Muscle of leg (tissue), 11 donors: Measurements from ENCODE around the gene POP5. TPM values are rescaled to one million over a fixed set of nuclear protein-coding genes. Genes with fewer than 3 reads are reported as not detected.
"Not testable (repeated sequence)": the region's sequence is repeated elsewhere in the genome, so short reads cannot be mapped to it uniquely, and the experiment has no call there.

ENCODE experiments used
- DNase-seq: peaks from one replicate; pipeline ENCODE4 v3.0.0; 2013
- H3K27ac ChIP-seq: one replicate; pipeline ENCODE4 v1.5.1; 2013; ENCODE audit warnings: mild to moderate bottlenecking, low read length, control low read depth
- H3K27me3 ChIP-seq: one replicate; pipeline ENCODE4 v1.6.1; 2013; ENCODE audit warnings: low read length; ENCODE audit not compliant: control insufficient read depth, insufficient read depth
- H3K36me3 ChIP-seq: one replicate; pipeline ENCODE4 v1.6.1; 2013; ENCODE audit warnings: low read length; ENCODE audit not compliant: control insufficient read depth, insufficient read depth
- H3K4me1 ChIP-seq: one replicate; pipeline ENCODE4 v1.6.1; 2013; ENCODE audit warnings: low read length; ENCODE audit not compliant: control insufficient read depth, insufficient read depth
- H3K4me3 ChIP-seq: one replicate; pipeline ENCODE4 v1.5.1; 2013; ENCODE audit warnings: low read length, control low read depth
- H3K9me3 ChIP-seq: replicated peaks from 2 replicates; pipeline ENCODE4 v1.6.1; 2013; ENCODE audit warnings: low read depth, low read length; ENCODE audit not compliant: control insufficient read depth
- WGBS: methylation state at CpG from one replicate; pipeline ENCODE4 v1.1.5; 2013; ENCODE audit warnings: missing lambda C conversion rate; ENCODE audit not compliant: insufficient coverage; 5-methylcytosine and 5-hydroxymethylcytosine counted together
- polyA plus RNA-seq, 8 donors: library from polyadenylated mRNA; unstranded; fragments of 120-200 nt; gene quantifications; one replicate each; pipeline versions ENCODE4 v1.2.1 to v1.2.3, GENCODE V29; 2013; ENCODE audit warnings: inconsistent platforms in 1 of 8, low replicate concordance in 1 of 8; ENCODE audit not compliant: insufficient read length in 8 of 8, insufficient read depth in 1 of 8
- total RNA-seq: library from RNA; stranded (reverse); fragments of 120-200 nt; gene quantifications from one replicate; pipeline ENCODE4 v1.2.4, GENCODE V29; 2013

POP5 gene
- total and polyA plus RNA-seq, 9 donors: 22.2 to 31.4 (median 24.9) TPM

- DNase-seq, H3K27ac ChIP-seq, H3K9me3 ChIP-seq, H3K4me1 ChIP-seq, H3K27me3 ChIP-seq, H3K36me3 ChIP-seq, H3K4me3 ChIP-seq: not testable (repeated sequence)
- no CpG with 5 or more reads among the region's 3 CpGs for WGBS
These were observed 36.0 kb upstream of the POP5 start for GRCh38 chr12:120617193-120617592.

GRCh38 chr12:120614848-120615247 lies 33.6 kb upstream of the POP5 start:
- H3K9me3 ChIP-seq: no peaks in the 10 kb centered on the region
- no peaks in the 10 kb centered on the region for H3K36me3 ChIP-seq

GRCh38 chr12:120611534-120611933 lies 30.3 kb upstream of the POP5 start:
- H3K4me3 ChIP-seq, H3K9me3 ChIP-seq, DNase-seq, H3K36me3 ChIP-seq, H3K27me3 ChIP-seq, H3K4me1 ChIP-seq, H3K27ac ChIP-seq: not testable (repeated sequence)
- WGBS: no CpG with 5 or more reads among the region's 1 CpG

More at GRCh38 chr12:120614848-120615247, 33.6 kb upstream of the POP5 start:
- Histone ChIP-seq H3K4me1 (no peaks in the 10 kb centered on the region), H3K27me3 (peaks cover 4% of the 10 kb centered on the region), H3K4me3 (no peak overlapping the region), H3K27ac (no peak overlapping the region)
- DNase-seq: no peak

GRCh38 chr12:120610560-120610959 lies 29.4 kb upstream of the POP5 start:
- Histone ChIP-seq H3K36me3 (no peaks in the 10 kb centered on the region), H3K27me3 (no peaks in the 10 kb centered on the region), H3K9me3 (no peaks in the 10 kb centered on the region), H3K4me1 (no peaks in the 10 kb centered on the region), H3K4me3 (no peak overlapping the region), H3K27ac (no peak overlapping the region)
- 67% methylated on average over 1 of the region's 4 CpGs for WGBS
- no peak for DNase-seq

GRCh38 chr12:120602416-120602815 lies 21.2 kb upstream of the POP5 start:
- WGBS: no CpG with 5 or more reads among the region's 5 CpGs
- H3K27ac ChIP-seq, DNase-seq, H3K4me1 ChIP-seq, H3K36me3 ChIP-seq, H3K4me3 ChIP-seq, H3K9me3 ChIP-seq: not testable (repeated sequence)
- peaks cover 17% of the 10 kb centered on the region for H3K27me3 ChIP-seq

- no peak for DNase-seq
- H3K27ac ChIP-seq: no peak overlapping the region
- no peak overlapping the region for H3K4me3 ChIP-seq
- H3K4me1 ChIP-seq: peaks cover 6% of the 10 kb centered on the region
- no peaks in the 10 kb centered on the region for H3K36me3 ChIP-seq
- H3K27me3 ChIP-seq: peaks cover 20% of the 10 kb centered on the region
- H3K9me3 ChIP-seq: no peaks in the 10 kb centered on the region
- WGBS: 51% methylated on average over 13 of the region's 23 CpGs
These were observed 18.7 kb upstream of the POP5 start for GRCh38 chr12:120599672-120600552.

- no peaks in the 10 kb centered on the region for H3K9me3 ChIP-seq
- DNase-seq: no peak
- no peak overlapping the region for H3K4me3 ChIP-seq
- H3K4me1 ChIP-seq: peaks cover 6% of the 10 kb centered on the region
- H3K27ac ChIP-seq: no peak overlapping the region
- WGBS: 47% methylated on average over 7 of the region's 13 CpGs
- H3K36me3 ChIP-seq: no peaks in the 10 kb centered on the region
- peaks cover 20% of the 10 kb centered on the region for H3K27me3 ChIP-seq
These were observed 17.7 kb upstream of the POP5 start for GRCh38 chr12:120598674-120599463.

- H3K9me3 ChIP-seq: no peaks in the 10 kb centered on the region
- WGBS: 64% methylated on average over 1 of the region's 3 CpGs
- no peaks in the 10 kb centered on the region for H3K36me3 ChIP-seq
- H3K4me1 ChIP-seq: peaks cover 6% of the 10 kb centered on the region
- no peak for DNase-seq
- H3K27ac ChIP-seq: no peak overlapping the region
- H3K27me3 ChIP-seq: peaks cover 20% of the 10 kb centered on the region
- no peak overlapping the region for H3K4me3 ChIP-seq
These were observed 16.7 kb upstream of the POP5 start for GRCh38 chr12:120597861-120598260.

GRCh38 chr12:120596901-120597300 lies 15.7 kb upstream of the POP5 start:
- DNase-seq: no peak

More at GRCh38 chr12:120596901-120597300, 15.7 kb upstream of the POP5 start:
- no peak overlapping the region for H3K27ac ChIP-seq
- no peaks in the 10 kb centered on the region for H3K9me3 ChIP-seq
- WGBS: 60% methylated on average over 1 of the region's 3 CpGs
- no peak overlapping the region for H3K4me3 ChIP-seq
- H3K27me3 ChIP-seq: peaks cover 18% of the 10 kb centered on the region
- no peaks in the 10 kb centered on the region for H3K36me3 ChIP-seq
- peaks cover 6% of the 10 kb centered on the region for H3K4me1 ChIP-seq
